Measurements from ENCODE around the gene ALG12.

DNA sequence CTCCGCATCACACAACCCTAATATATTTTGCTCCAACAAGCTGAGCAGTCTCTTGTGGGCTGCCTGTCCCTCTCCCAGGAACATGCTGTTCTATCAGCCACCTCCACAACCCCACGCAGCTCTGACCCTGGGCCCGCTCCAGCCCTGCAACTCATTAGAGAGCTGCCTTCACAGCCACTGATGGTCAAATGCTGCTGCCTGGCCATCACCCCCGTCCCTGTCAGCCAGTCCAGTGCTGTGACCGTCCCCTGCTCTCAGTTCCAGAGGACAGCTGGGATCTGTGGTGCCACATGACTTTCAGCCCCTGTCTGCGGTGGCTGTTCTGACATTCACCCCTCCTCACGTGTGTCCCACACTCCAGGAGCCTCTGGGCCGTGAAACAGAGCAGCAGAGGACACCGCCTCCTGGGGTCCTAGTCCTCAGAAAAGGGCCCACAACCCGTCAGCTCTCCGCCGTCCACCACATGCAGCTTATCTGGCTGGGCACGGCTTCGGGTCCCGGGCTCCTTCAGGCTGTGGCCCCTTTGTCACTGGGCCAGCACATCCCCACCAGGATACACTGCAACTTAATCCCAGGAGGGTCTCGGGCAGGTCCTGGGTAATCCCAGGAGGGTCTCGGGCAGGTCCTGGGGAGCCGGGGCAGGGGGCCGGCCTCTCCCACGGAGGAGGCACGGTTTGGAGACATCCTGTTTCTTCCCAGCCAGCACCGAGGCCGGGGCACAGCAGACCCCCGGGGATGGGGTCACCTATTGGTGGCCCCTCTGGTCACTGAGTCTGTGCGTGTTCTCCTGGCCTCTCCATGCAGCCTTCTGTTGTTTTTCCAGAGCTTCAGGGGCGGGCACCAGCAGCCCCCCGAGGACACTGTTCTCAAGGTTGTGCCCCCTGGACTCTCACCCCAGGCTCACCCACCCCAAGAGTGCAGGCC, 15.3 kb upstream of the ALG12 start:
- no peak for TF ChIP-seq EZH2phosphoT487 (IDR thresholded peaks at IDR 0.05; ENCODE audit: borderline replicate concordance, low read depth, low read length)
- TF ChIP-seq, protein P1, sequence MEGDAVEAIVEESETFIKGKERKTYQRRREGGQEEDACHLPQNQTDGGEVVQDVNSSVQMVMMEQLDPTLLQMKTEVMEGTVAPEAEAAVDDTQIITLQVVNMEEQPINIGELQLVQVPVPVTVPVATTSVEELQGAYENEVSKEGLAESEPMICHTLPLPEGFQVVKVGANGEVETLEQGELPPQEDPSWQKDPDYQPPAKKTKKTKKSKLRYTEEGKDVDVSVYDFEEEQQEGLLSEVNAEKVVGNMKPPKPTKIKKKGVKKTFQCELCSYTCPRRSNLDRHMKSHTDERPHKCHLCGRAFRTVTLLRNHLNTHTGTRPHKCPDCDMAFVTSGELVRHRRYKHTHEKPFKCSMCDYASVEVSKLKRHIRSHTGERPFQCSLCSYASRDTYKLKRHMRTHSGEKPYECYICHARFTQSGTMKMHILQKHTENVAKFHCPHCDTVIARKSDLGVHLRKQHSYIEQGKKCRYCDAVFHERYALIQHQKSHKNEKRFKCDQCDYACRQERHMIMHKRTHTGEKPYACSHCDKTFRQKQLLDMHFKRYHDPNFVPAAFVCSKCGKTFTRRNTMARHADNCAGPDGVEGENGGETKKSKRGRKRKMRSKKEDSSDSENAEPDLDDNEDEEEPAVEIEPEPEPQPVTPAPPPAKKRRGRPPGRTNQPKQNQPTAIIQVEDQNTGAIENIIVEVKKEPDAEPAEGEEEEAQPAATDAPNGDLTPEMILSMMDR (conservative IDR thresholded peaks at IDR 0.05; ENCODE audit: low read length): no peak

Data from OCI-LY7 (cell line).